Astrocyte of the cerebellum (primary cell): ENCODE results near the gene EGFR.

Experiments used
- DNase-seq: peaks from one replicate; pipeline ENCODE4 v3.0.0-alpha.2; 2011; ENCODE audit warnings: low read depth
- H3K4me3 ChIP-seq: 2 replicates; pipeline ENCODE4 v1.5.1; 2011; ENCODE audit warnings: mild to moderate bottlenecking, low read depth, low read length, moderate library complexity
- CTCF ChIP-seq: IDR thresholded peaks from 2 replicates; pipeline ENCODE4 v1.5.1; 2012; ENCODE audit warnings: low read length, low read depth, moderate library complexity, mild to moderate bottlenecking; ENCODE audit errors: missing control alignments
- in situ Hi-C: cut with HindIII; loops from 2 replicates; pipeline ENCODE4 v1.10.0; 2017; ENCODE audit warnings: low sequenced_read_pairs

Gene EGFR

GRCh38 chr7:55053651-55054571 is 35.1 kb downstream of the EGFR start:
- TF ChIP-seq CTCF, result no peak
- no peak overlapping the region for H3K4me3 ChIP-seq
- in situ Hi-C loops, result loop anchor here (25.0 kb wide), 1 partner anchor 242 kb away; no protein-coding TSS in a partner anchor
- no peak for DNase-seq

GRCh38 chr7:55054758-55055157 is 35.9 kb downstream of the EGFR start:
- H3K4me3 ChIP-seq, result no peak overlapping the region
- DNase-seq, result no peak
- no peak for TF ChIP-seq CTCF

GRCh38 chr7:55055479-55055878 is 36.7 kb downstream of the EGFR start:
- DNase-seq, result no peak
- in situ Hi-C loops, result loop anchor here (25.0 kb wide), 1 partner anchor 243 kb away; no protein-coding TSS in a partner anchor
- no peak for TF ChIP-seq CTCF

More at GRCh38 chr7:55054758-55055157, 35.9 kb downstream of the EGFR start:
- in situ Hi-C loops, result loop anchor here (25.0 kb wide), 1 partner anchor 242 kb away; no protein-coding TSS in a partner anchor

GRCh38 chr7:55056068-55056467 is 37.3 kb downstream of the EGFR start:
- DNase-seq, result no peak
- TF ChIP-seq CTCF, result no peak
- in situ Hi-C loops, result loop anchor here (25.0 kb wide), 1 partner anchor 244 kb away; no protein-coding TSS in a partner anchor
- H3K4me3 ChIP-seq, result no peak overlapping the region

More at GRCh38 chr7:55055479-55055878, 36.7 kb downstream of the EGFR start:
- H3K4me3 ChIP-seq, result no peak overlapping the region

- TF ChIP-seq CTCF, result no peak
- H3K4me3 ChIP-seq, result no peak overlapping the region
- DNase-seq, result no peak
- in situ Hi-C loops, result loop anchor here (25.0 kb wide), 1 partner anchor 245 kb away; no protein-coding TSS in a partner anchor
Measured at GRCh38 chr7:55056577-55057480, 38.0 kb downstream of the EGFR start.

- no peak for DNase-seq
- in situ Hi-C loops, result loop anchor here (25.0 kb wide), 1 partner anchor 246 kb away; no protein-coding TSS in a partner anchor
- TF ChIP-seq CTCF, result no peak
- H3K4me3 ChIP-seq, result no peak overlapping the region
Measured at GRCh38 chr7:55058314-55058713, 39.5 kb downstream of the EGFR start.
